ENCODE measurements around the gene DIABLO. TPM values are rescaled to one million over a fixed set of nuclear protein-coding genes. Genes with fewer than 3 reads are reported as not detected.
A peak's percentile ranks its signal among the peaks of the same experiment; 100 is the strongest.

Gene DIABLO
- total RNA-seq, 1 experiment from 2014 or later: 69.6 TPM

DNA sequence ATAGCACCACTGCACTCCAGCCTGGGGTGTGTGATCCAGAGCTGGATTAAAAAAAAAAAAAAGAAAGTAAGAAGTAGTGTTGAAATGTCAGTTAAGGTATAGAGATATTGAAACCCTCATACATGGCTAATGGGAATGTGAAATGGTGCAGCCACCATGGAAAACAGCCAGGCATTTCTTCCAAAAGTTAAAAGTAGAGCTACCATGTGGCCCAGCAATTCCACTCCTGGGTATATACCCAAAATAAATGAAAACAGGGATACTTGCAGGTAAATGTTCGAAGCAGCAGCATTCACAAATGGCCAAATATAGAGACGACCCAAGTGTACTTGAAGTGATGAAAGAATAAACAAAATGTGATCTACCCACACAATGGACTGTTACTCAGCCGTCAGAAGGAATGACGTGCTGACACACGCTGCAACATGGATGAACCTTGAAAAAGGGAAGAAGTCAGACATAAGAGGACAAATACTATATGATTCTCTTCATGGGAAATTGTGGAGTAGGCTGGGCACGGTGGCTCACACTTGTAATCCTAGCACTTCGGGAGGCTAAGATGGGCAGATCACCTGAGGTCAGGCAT is 67.1 kb downstream of the DIABLO start:
- no TSS peak for BruUV-seq (replicated peaks)
- intact Hi-C loops (cut with micrococcal nuclease): no loop called here
- TF ChIP-seq, protein P1, sequence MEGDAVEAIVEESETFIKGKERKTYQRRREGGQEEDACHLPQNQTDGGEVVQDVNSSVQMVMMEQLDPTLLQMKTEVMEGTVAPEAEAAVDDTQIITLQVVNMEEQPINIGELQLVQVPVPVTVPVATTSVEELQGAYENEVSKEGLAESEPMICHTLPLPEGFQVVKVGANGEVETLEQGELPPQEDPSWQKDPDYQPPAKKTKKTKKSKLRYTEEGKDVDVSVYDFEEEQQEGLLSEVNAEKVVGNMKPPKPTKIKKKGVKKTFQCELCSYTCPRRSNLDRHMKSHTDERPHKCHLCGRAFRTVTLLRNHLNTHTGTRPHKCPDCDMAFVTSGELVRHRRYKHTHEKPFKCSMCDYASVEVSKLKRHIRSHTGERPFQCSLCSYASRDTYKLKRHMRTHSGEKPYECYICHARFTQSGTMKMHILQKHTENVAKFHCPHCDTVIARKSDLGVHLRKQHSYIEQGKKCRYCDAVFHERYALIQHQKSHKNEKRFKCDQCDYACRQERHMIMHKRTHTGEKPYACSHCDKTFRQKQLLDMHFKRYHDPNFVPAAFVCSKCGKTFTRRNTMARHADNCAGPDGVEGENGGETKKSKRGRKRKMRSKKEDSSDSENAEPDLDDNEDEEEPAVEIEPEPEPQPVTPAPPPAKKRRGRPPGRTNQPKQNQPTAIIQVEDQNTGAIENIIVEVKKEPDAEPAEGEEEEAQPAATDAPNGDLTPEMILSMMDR (IDR thresholded peaks at IDR 0.05; ENCODE audit: unreplicated experiment): no peak
- Mint-ChIP-seq H3K36me3 (ENCODE audit: insufficient read depth, unreplicated experiment) (peaks cover 11% of the 10 kb centered on the region), H3K4me3 (ENCODE audit: unreplicated experiment) (no peak overlapping the region), H3K4me1 (ENCODE audit: insufficient read depth, unreplicated experiment) (peaks cover 6% of the 10 kb centered on the region), H3K9me3 (ENCODE audit: unreplicated experiment) (no peaks in the 10 kb centered on the region), H3K27ac (ENCODE audit: low read depth, unreplicated experiment) (no peak overlapping the region), H3K27me3 (ENCODE audit: insufficient read depth, unreplicated experiment) (no peaks in the 10 kb centered on the region)
- ChIA-PET POLR2A (no interaction called here), CTCF (interaction anchor here (0.8 to 1.5 kb wide), 3 partner anchors 27 to 32 kb away, joined by 3 to 5 read pairs (median 4); no protein-coding TSS in a partner anchor)
- DNase-seq (ENCODE audit: unreplicated experiment): peak; percentile 4

Other genes starting within 250 kb of the DIABLO start
- 17.9 and 18.1 TPM in 2 replicates for gene BCL7A, start 204.2 kb downstream of the DIABLO start, total RNA-seq (2022)
- gene MLXIP, start 147.3 kb downstream of the DIABLO start, total RNA-seq (2022): 34.2 and 35.6 TPM in 2 replicates
- not detected in 2 replicates for gene IL31, start 51.8 kb downstream of the DIABLO start, total RNA-seq (2022)
- not detected in 2 replicates for gene LRRC43, start 42.9 kb downstream of the DIABLO start, total RNA-seq (2022)
- 1.5 and 1.8 TPM in 2 replicates for gene B3GNT4, start 22.3 kb downstream of the DIABLO start, total RNA-seq (2022)
- gene VPS33A, start 40.4 kb upstream of the DIABLO start, total RNA-seq (2022): 16.5 and 22.2 TPM in 2 replicates
- gene CLIP1, start 196.6 kb upstream of the DIABLO start, total RNA-seq (2022): 92.6 and 115 TPM in 2 replicates

Measured in MCF 10A (cell line).